Mucosa of gallbladder (tissue), 1 donor: Measurements from ENCODE around the gene SLC39A13. TPM values are rescaled to one million over a fixed set of nuclear protein-coding genes. Genes with fewer than 3 reads are reported as not detected.
A peak's percentile ranks its signal among the peaks of the same experiment; 100 is the strongest.

Source experiments
- DNase-seq: peaks from one replicate; pipeline ENCODE4 v3.0.0-alpha.2; 2020; ENCODE audit warnings: low spot score
- total RNA-seq: library from RNA; stranded (reverse); gene quantifications from one replicate; pipeline ENCODE4 v1.2.1, GENCODE V29; 2021
- donor health status: DM: no; HTN: no; CAD: no.

The SLC39A13 gene
- total RNA-seq, 1 donor from 2014 or later: 58.6 TPM

GRCh38 chr11:47453365-47453764 lies 45.0 kb downstream of the SLC39A13 start:
- DNase-seq: no peak

GRCh38 chr11:47454258-47454671 lies 45.9 kb downstream of the SLC39A13 start:
- peak; percentile 83 for DNase-seq

GRCh38 chr11:47460571-47461235 lies 52.3 kb downstream of the SLC39A13 start:
- no peak for DNase-seq

GRCh38 chr11:47461876-47462275 lies 53.5 kb downstream of the SLC39A13 start:
- no peak for DNase-seq

GRCh38 chr11:47464483-47464882 lies 56.1 kb downstream of the SLC39A13 start:
- DNase-seq: no peak

Other genes starting within 250 kb of the SLC39A13 start
- gene ARFGAP2, start 231.7 kb upstream of the SLC39A13 start, total RNA-seq: 91.8 TPM
- gene PACSIN3, start 222.2 kb upstream of the SLC39A13 start, total RNA-seq: 34.4 TPM
- 22.7 TPM for gene DDB2, start 193.6 kb upstream of the SLC39A13 start, total RNA-seq
- gene ACP2, start 159.8 kb upstream of the SLC39A13 start, total RNA-seq: 48.5 TPM
- gene NR1H3, start 150.6 kb upstream of the SLC39A13 start, total RNA-seq: 33.5 TPM
- gene MADD, start 138.5 kb upstream of the SLC39A13 start, total RNA-seq: 57.1 TPM
- gene MYBPC3, start 55.9 kb upstream of the SLC39A13 start, total RNA-seq: not detected
- gene SPI1, start 30.0 kb upstream of the SLC39A13 start, total RNA-seq: 35.3 TPM
- 80.5 TPM for gene PSMC3, start 17.8 kb downstream of the SLC39A13 start, total RNA-seq
- gene RAPSN, start 40.5 kb downstream of the SLC39A13 start, total RNA-seq: 0.35 TPM
- gene CELF1, start 144.5 kb downstream of the SLC39A13 start, total RNA-seq: 102 TPM
- 45.1 TPM for gene PTPMT1, start 157.0 kb downstream of the SLC39A13 start, total RNA-seq
- 20.3 TPM for gene KBTBD4, start 170.4 kb downstream of the SLC39A13 start, total RNA-seq
- 97.8 TPM for gene NDUFS3, start 170.5 kb downstream of the SLC39A13 start, total RNA-seq
- gene FAM180B, start 178.1 kb downstream of the SLC39A13 start, total RNA-seq: 0.14 TPM
- 5.5 TPM for gene C1QTNF4, start 185.8 kb downstream of the SLC39A13 start, total RNA-seq
- gene MTCH2, start 234.0 kb downstream of the SLC39A13 start, total RNA-seq: 65.7 TPM